Astrocyte (in vitro differentiated cells and primary cell): Measurements from ENCODE around the gene PMM2. TPM values are rescaled to one million over a fixed set of nuclear protein-coding genes. Genes with fewer than 3 reads are reported as not detected.

Experiments
- DNase-seq: peaks from one replicate; pipeline ENCODE4 v3.0.0-alpha.2; 2010; ENCODE audit warnings: low read depth
- FAIRE-seq: peaks from 2 replicates; lab custom pipeline; 2011; peaks lifted over from hg19 to GRCh38; lab: Jason Lieb, UNC
- H2AFZ ChIP-seq: 2 replicates; pipeline ENCODE4 v1.6.0; 2012; ENCODE audit warnings: low read depth, low read length, inconsistent platforms
- H3K27ac ChIP-seq: 2 replicates; pipeline ENCODE4 v1.5.1; 2011; ENCODE audit warnings: low read depth, low read length, inconsistent platforms
- H3K27me3 ChIP-seq: 2 replicates; pipeline ENCODE4 v1.6.0; 2011; ENCODE audit warnings: low read length, inconsistent platforms; ENCODE audit not compliant: insufficient read depth
- H3K36me3 ChIP-seq: 2 replicates; pipeline ENCODE4 v1.5.1; 2011; ENCODE audit warnings: low read length, inconsistent platforms; ENCODE audit not compliant: insufficient read depth
- H3K4me1 ChIP-seq: 2 replicates; pipeline ENCODE4 v1.5.1; 2011; ENCODE audit warnings: low read length, inconsistent platforms; ENCODE audit not compliant: insufficient read depth
- H3K4me2 ChIP-seq: 2 replicates; pipeline ENCODE4 v1.6.0; 2012; ENCODE audit warnings: low read length, inconsistent platforms
- H3K4me3 ChIP-seq: 2 replicates; pipeline ENCODE4 v1.5.1; 2011; ENCODE audit warnings: low read depth, mild to moderate bottlenecking, low read length, inconsistent platforms; ENCODE audit not compliant: insufficient read depth
- H3K79me2 ChIP-seq: 2 replicates; pipeline ENCODE4 v1.6.0; 2012; ENCODE audit warnings: mild to moderate bottlenecking, low read length, inconsistent platforms; ENCODE audit not compliant: insufficient read depth
- H3K9ac ChIP-seq: 2 replicates; pipeline ENCODE4 v1.6.0; 2012; ENCODE audit warnings: mild to moderate bottlenecking, low read length, inconsistent platforms
- H3K9me3 ChIP-seq: 2 replicates; pipeline ENCODE4 v1.5.1; 2012; ENCODE audit warnings: low read depth, mild to moderate bottlenecking, low read length, inconsistent platforms; ENCODE audit not compliant: insufficient read depth
- H4K20me1 ChIP-seq: 2 replicates; pipeline ENCODE4 v1.6.0; 2012; ENCODE audit warnings: low read length, inconsistent platforms; ENCODE audit not compliant: insufficient read depth
- H3K27ac Mint-ChIP-seq: one replicate; pipeline ENCODE4 v1.8.0; 2021; ENCODE audit warnings: mild to moderate bottlenecking, mixed read lengths; ENCODE audit not compliant: unreplicated experiment
- H3K27me3 Mint-ChIP-seq: one replicate; pipeline ENCODE4 v1.8.0; 2021; ENCODE audit warnings: low read depth, mixed read lengths; ENCODE audit not compliant: unreplicated experiment
- H3K36me3 Mint-ChIP-seq: one replicate; pipeline ENCODE4 v1.8.0; 2021; ENCODE audit warnings: low read depth, mixed read lengths; ENCODE audit not compliant: unreplicated experiment
- H3K4me1 Mint-ChIP-seq: one replicate; pipeline ENCODE4 v1.8.0; 2021; ENCODE audit warnings: low read depth, mixed read lengths; ENCODE audit not compliant: unreplicated experiment
- H3K4me3 Mint-ChIP-seq: one replicate; pipeline ENCODE4 v1.8.0; 2021; ENCODE audit warnings: mild to moderate bottlenecking, moderate library complexity, mixed read lengths; ENCODE audit not compliant: unreplicated experiment
- H3K9me3 Mint-ChIP-seq: one replicate; pipeline ENCODE4 v1.8.0; 2021; ENCODE audit warnings: mild to moderate bottlenecking, mixed read lengths; ENCODE audit not compliant: unreplicated experiment
- EZH2 ChIP-seq: IDR thresholded peaks from 2 replicates; pipeline ENCODE4 v1.6.1; 2012; ENCODE audit warnings: mild to moderate bottlenecking, low read length, inconsistent platforms; ENCODE audit not compliant: insufficient read depth
- total RNA-seq: library from RNA; stranded (reverse); gene quantifications from 2 replicates; pipeline ENCODE4 v1.2.1, GENCODE V29; 2021
- TF ChIP-seq, protein P1 (sequence below): IDR thresholded peaks from 2 replicates; pipeline ENCODE4 v1.5.1; 2011; ENCODE audit warnings: low read depth, mild to moderate bottlenecking, inconsistent platforms, low read length, moderate library complexity; ENCODE audit not compliant: insufficient read depth

Gene PMM2
- total RNA-seq, 1 donor from 2014 or later = 57.8 TPM

DNA sequence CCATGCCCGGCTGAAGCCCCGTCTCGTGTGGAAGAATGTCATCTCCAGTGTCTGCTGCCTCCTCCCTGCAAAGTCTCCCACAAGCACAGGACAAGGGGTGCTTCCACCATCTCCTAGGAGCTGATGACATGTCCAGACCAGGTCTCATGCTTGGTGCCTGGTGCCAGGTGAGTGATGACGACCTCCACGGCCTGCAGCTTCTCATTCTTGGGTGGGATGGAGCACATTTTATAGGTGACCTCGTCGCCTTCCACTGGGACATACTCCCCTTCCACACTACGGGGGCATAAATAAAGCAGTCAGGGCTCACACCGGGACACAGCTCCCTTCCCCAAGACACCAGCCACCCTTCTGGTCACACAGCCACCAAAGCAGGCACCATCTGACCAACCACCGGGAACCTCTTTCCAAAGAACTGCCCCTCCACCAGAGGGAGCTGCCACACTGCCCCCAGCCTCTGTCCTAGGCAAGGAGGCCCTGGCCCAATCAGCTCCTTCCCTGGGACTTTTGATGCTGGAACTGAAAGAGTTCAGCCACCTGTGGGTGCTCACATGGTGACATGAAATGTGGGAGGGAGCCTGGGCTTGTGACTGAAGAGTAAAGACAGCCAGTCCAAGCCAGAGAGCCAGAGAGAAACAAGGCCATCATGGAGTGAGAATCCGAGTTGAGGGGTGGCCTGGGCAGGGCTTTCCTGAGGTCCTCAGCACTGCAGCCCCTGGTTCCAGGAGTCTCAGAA lies 57.6 kb downstream of the PMM2 start:
- peaks cover 10% of the 10 kb centered on the region for H3K4me1 ChIP-seq
- peaks cover 87% of the 10 kb centered on the region for H4K20me1 ChIP-seq
- H3K79me2 ChIP-seq = peaks cover 4% of the 10 kb centered on the region
- H3K36me3 Mint-ChIP-seq = peaks cover 26% of the 10 kb centered on the region
- TF ChIP-seq EZH2 = no peak
- TF ChIP-seq, protein P1, sequence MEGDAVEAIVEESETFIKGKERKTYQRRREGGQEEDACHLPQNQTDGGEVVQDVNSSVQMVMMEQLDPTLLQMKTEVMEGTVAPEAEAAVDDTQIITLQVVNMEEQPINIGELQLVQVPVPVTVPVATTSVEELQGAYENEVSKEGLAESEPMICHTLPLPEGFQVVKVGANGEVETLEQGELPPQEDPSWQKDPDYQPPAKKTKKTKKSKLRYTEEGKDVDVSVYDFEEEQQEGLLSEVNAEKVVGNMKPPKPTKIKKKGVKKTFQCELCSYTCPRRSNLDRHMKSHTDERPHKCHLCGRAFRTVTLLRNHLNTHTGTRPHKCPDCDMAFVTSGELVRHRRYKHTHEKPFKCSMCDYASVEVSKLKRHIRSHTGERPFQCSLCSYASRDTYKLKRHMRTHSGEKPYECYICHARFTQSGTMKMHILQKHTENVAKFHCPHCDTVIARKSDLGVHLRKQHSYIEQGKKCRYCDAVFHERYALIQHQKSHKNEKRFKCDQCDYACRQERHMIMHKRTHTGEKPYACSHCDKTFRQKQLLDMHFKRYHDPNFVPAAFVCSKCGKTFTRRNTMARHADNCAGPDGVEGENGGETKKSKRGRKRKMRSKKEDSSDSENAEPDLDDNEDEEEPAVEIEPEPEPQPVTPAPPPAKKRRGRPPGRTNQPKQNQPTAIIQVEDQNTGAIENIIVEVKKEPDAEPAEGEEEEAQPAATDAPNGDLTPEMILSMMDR = no peak
- H3K4me3 ChIP-seq = no peak overlapping the region
- H2AFZ ChIP-seq = no peak overlapping the region
- H3K27me3 Mint-ChIP-seq = no peaks in the 10 kb centered on the region
- peak overlapping the region; percentile 26 for H3K27ac Mint-ChIP-seq
- peak overlapping the region; percentile 46 for H3K4me3 Mint-ChIP-seq
- no peak overlapping the region for H3K9ac ChIP-seq
- no peaks in the 10 kb centered on the region for H3K9me3 ChIP-seq
- FAIRE-seq (no peak), DNase-seq (no peak)
- H3K27me3 ChIP-seq = no peaks in the 10 kb centered on the region
- H3K9me3 Mint-ChIP-seq = peaks cover 3% of the 10 kb centered on the region
- H3K36me3 ChIP-seq = peaks cover 30% of the 10 kb centered on the region
- no peak overlapping the region for H3K27ac ChIP-seq
- no peak overlapping the region for H3K4me2 ChIP-seq
- H3K4me1 Mint-ChIP-seq = peaks cover 30% of the 10 kb centered on the region

DNA sequence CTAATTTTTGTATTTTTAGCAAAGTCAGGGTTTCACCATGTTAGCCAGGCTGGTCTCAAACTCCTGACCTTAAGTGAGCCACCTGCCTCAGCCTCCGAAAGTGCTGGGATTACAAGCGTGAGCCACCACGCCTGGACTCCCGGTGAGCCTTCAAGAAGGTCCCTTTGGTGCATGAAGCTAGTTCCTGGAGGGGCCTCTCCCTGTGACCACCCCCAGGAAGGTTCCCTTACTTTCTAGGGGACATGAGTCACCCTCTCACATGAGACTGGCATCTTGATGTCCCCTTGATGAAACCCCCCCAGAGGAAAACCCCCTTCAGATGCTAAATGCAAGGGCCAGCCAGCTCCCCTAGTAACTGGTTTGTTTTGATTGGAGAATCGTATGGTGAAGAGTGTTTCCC lies 58.3 kb downstream of the PMM2 start:
- no peaks in the 10 kb centered on the region for H3K9me3 ChIP-seq
- no peak overlapping the region for H3K4me2 ChIP-seq
- peaks cover 4% of the 10 kb centered on the region for H3K4me1 ChIP-seq
- peaks cover 29% of the 10 kb centered on the region for H3K36me3 ChIP-seq
- no peaks in the 10 kb centered on the region for H3K27me3 ChIP-seq
- peak overlapping the region; percentile 53 for H3K27ac Mint-ChIP-seq
- no peak overlapping the region for H3K4me3 Mint-ChIP-seq
- H3K27me3 Mint-ChIP-seq = no peaks in the 10 kb centered on the region
- H3K4me1 Mint-ChIP-seq = peaks cover 26% of the 10 kb centered on the region
- peaks cover 3% of the 10 kb centered on the region for H3K9me3 Mint-ChIP-seq
- no peak overlapping the region for H3K9ac ChIP-seq
- DNase-seq = no peak
- no peak for TF ChIP-seq EZH2
- TF ChIP-seq, protein P1 = no peak
- peaks cover 5% of the 10 kb centered on the region for H3K79me2 ChIP-seq
- H3K36me3 Mint-ChIP-seq = peaks cover 22% of the 10 kb centered on the region
- H3K4me3 ChIP-seq = no peak overlapping the region
- no peak overlapping the region for H3K27ac ChIP-seq
- peaks cover 85% of the 10 kb centered on the region for H4K20me1 ChIP-seq
- H2AFZ ChIP-seq = no peak overlapping the region
- FAIRE-seq = no peak
